ENCODE measurements around the gene DRAM1.

DRAM1 gene

GRCh38 chr12:101876861-101877805, at the start of gene DRAM1:
Gene DRAM1, plus strand, starts transcription at chr12:101877580. Its CDS starts 210 bp downstream, at chr12:101877790.
- peak; percentile 31 for TF ChIP-seq POLR2A (IDR thresholded peaks at IDR 0.05; ENCODE audit: low read depth, low read length)
- peak; percentile 71 for DNase-seq (ENCODE audit: insufficient read length, low spot score)
- no peak for FAIRE-seq

GRCh38 chr12:101828463-101829196, 48.8 kb upstream of the DRAM1 start:
- DNase-seq (ENCODE audit: insufficient read length, low spot score) (no peak), FAIRE-seq (no peak)
- TF ChIP-seq POLR2A (IDR thresholded peaks at IDR 0.05; ENCODE audit: low read depth, low read length), result no peak

- TF ChIP-seq POLR2A (IDR thresholded peaks at IDR 0.05; ENCODE audit: low read depth, low read length), result no peak
Measured at GRCh38 chr12:101829639-101830366, 47.6 kb upstream of the DRAM1 start.

GRCh38 chr12:101830367-101831325, 46.7 kb upstream of the DRAM1 start, which contains the start of gene GNPTAB:
Gene GNPTAB, minus strand, starts transcription at chr12:101830959. Its CDS starts 284 bp downstream, at chr12:101830675.
- peak; percentile 90 for FAIRE-seq
- peak; percentile 92 for DNase-seq (ENCODE audit: insufficient read length, low spot score)
- peak; percentile 73 for TF ChIP-seq POLR2A (IDR thresholded peaks at IDR 0.05; ENCODE audit: low read depth, low read length)

More at GRCh38 chr12:101829639-101830366, 47.6 kb upstream of the DRAM1 start:
- FAIRE-seq (no peak), DNase-seq (ENCODE audit: insufficient read length, low spot score) (no peak)

- no peak for TF ChIP-seq POLR2A (IDR thresholded peaks at IDR 0.05; ENCODE audit: low read depth, low read length)
- no peak for DNase-seq (ENCODE audit: insufficient read length, low spot score)
- FAIRE-seq, result peak; percentile 60
Measured at GRCh38 chr12:101832030-101832429, 45.4 kb upstream of the DRAM1 start.

GRCh38 chr12:101838628-101839323, 38.6 kb upstream of the DRAM1 start:
- TF ChIP-seq POLR2A (IDR thresholded peaks at IDR 0.05; ENCODE audit: low read depth, low read length), result no peak
- no peak for DNase-seq (ENCODE audit: insufficient read length, low spot score)
- FAIRE-seq, result no peak

- no peak for TF ChIP-seq POLR2A (IDR thresholded peaks at IDR 0.05; ENCODE audit: low read depth, low read length)
- DNase-seq (ENCODE audit: insufficient read length, low spot score) (no peak), FAIRE-seq (peak; percentile 87)
Measured at GRCh38 chr12:101839324-101840283, 37.8 kb upstream of the DRAM1 start.

GRCh38 chr12:101841069-101841468, 36.3 kb upstream of the DRAM1 start:
- no peak for FAIRE-seq
- no peak for TF ChIP-seq POLR2A (IDR thresholded peaks at IDR 0.05; ENCODE audit: low read depth, low read length)
- no peak for DNase-seq (ENCODE audit: insufficient read length, low spot score)

GRCh38 chr12:101845137-101845711, 32.2 kb upstream of the DRAM1 start:
- FAIRE-seq, result no peak

GRCh38 chr12:101847325-101847724, 30.1 kb upstream of the DRAM1 start:
- no peak for TF ChIP-seq POLR2A (IDR thresholded peaks at IDR 0.05; ENCODE audit: low read depth, low read length)
- DNase-seq (ENCODE audit: insufficient read length, low spot score), result no peak
- no peak for FAIRE-seq

More at GRCh38 chr12:101845137-101845711, 32.2 kb upstream of the DRAM1 start:
- no peak for TF ChIP-seq POLR2A (IDR thresholded peaks at IDR 0.05; ENCODE audit: low read depth, low read length)
- DNase-seq (ENCODE audit: insufficient read length, low spot score), result no peak

- DNase-seq (ENCODE audit: insufficient read length, low spot score) (no peak), FAIRE-seq (no peak)
- TF ChIP-seq POLR2A (IDR thresholded peaks at IDR 0.05; ENCODE audit: low read depth, low read length), result no peak
Measured at GRCh38 chr12:101850199-101850598, 27.2 kb upstream of the DRAM1 start.
